GM19240 (cell line): ENCODE data around the gene TRMT61A.

Experiments
- DNase-seq: peaks from one replicate; pipeline ENCODE4 v3.0.0; 2011; ENCODE audit warnings: low spot score; ENCODE audit not compliant: insufficient read length

The TRMT61A gene

GRCh38 chr14:103528587-103529382 lies at the start of gene TRMT61A:
Gene TRMT61A, plus strand, starts transcription at chr14:103529196. Its CDS starts 783 bp downstream, at chr14:103529979.
- peak; percentile 90 for DNase-seq

DNA sequence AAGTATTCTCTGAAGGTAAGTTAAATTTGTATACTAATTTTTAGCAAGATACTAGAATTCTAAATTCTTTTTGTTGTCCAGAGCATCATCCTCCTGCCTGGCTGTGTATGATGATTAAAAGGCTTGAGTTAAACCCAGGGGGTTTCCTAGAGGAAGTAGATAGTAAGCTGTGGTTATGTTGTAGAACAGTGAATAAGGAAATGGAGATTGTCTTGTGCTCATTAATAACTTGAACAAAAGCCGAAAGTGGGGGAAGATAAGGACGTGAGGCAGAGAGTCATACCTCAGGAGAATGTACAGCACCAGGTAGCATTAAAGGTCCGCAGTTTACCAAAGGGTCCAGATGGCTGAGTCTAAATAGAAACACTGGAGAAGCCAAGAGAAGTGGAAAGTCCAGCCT lies 48.4 kb upstream of the TRMT61A start:
- no peak for DNase-seq

- no peak for DNase-seq
These were observed 45.4 kb upstream of the TRMT61A start for GRCh38 chr14:103483600-103483999.

DNA sequence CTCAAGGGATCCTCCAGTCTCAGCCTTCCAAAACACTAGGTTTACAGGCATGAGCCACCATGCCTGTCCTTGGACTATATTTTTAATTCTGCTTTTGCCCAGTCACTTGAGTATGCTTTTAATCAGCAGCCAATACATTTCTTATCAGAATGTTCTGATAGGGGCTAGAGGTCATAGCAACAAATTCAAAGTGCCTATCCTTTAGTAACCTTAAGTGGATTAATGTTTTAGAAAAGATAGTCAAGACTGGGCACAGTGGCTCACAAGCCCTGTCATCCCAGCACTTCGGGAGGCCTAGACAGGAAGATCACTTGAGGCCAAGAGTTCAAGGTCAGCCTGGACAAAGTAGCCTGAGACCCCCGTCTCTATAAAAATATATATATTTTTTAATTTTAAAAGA lies 43.5 kb upstream of the TRMT61A start:
- no peak for DNase-seq

- DNase-seq = no peak
These were observed 40.9 kb upstream of the TRMT61A start for GRCh38 chr14:103488071-103488470.

GRCh38 chr14:103488960-103489359 lies 40.0 kb upstream of the TRMT61A start:
- no peak for DNase-seq

DNA sequence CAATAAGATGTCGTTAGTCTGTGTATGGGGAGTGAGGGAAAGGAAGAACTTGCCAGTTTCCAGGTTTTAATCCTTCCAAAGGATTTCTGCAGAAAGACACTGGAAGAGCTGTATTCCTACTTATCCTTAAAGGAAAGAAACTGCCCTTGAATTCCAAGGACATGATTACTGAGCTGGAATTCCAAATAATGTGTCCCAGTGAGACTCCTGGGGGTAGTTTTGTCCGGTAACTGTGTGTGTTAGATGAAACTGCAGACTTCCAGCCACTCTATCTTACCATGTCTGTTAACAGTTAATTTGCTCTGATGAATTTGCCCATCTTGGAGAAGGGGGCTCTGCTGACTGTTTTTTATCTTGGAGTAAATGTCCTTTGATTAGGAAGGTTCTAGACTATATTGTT lies 39.4 kb upstream of the TRMT61A start:
- DNase-seq = no peak

- no peak for DNase-seq
These were observed 37.3 kb upstream of the TRMT61A start for GRCh38 chr14:103491691-103492090.

GRCh38 chr14:103492156-103492925 lies 36.7 kb upstream of the TRMT61A start:
- DNase-seq = no peak

DNA sequence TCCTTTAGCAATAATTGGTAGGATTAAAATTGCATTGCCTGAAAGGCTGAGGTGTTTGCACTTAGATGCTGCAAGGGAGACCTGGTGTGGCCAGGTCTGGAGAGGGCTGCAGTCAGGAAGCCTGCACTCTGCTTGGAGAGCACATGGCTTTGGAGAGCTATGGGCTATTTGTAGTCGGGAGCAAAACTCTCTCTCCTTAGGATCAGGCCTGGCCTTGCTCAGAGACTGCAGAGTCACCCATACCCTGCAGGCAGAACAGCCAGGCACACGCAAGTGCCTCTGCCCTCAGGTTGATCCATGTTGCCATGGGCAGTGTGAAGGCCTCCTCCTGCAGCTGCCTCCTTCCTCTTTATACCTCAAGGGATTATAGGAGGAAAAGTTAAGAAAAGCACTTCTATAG lies 33.1 kb upstream of the TRMT61A start:
- no peak for DNase-seq

- DNase-seq = no peak
These were observed 32.2 kb upstream of the TRMT61A start for GRCh38 chr14:103496776-103497175.

- DNase-seq = no peak
These were observed 29.3 kb upstream of the TRMT61A start for GRCh38 chr14:103499709-103500108.

DNA sequence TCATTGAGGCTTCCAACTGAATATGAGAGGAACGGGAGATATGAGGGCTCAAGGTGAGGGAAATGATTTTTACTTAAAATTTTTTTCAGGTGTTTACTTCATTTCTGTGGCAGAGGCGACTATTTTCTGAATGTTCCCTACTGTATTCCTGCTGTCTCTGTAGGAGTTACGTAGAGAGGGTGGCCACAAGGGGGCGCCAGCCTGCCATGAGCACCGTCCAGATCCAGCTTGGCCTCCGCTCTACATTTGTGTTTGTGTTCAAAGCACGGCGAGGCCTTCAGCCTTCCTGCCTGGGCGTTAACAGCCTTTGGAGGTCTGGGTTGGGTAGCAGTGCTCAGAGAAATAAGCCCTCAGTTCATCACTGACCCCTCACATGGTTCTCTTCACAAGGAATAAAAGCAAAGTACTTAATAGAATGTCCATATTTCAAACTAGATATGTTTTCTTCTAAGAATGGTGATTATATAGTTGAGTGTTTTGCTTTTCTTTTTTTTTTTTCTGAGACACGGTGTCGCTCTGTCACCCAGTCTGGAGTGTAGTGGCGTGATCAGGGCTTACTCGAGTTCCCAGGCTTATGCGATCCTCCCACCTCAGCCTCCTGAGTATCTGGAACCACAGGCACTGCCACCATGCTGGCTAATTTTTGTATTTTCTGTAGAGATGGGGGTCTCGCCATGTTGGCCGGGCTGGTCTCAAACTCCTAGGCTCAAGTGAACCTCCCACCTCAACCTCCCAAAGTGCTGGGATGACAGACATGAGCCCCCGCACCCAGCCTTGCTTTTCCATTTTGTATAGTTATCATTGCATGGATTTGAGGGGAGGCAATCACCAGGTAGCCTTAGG lies 28.6 kb upstream of the TRMT61A start:
- no peak for DNase-seq

GRCh38 chr14:103501041-103501870 lies 27.7 kb upstream of the TRMT61A start:
- no peak for DNase-seq

GRCh38 chr14:103501921-103502669 lies 26.9 kb upstream of the TRMT61A start:
- no peak for DNase-seq

- DNase-seq = no peak
These were observed 26.1 kb upstream of the TRMT61A start for GRCh38 chr14:103502877-103503276.

GRCh38 chr14:103503296-103503695 lies 25.7 kb upstream of the TRMT61A start:
- DNase-seq = no peak

GRCh38 chr14:103504991-103505565 lies 23.9 kb upstream of the TRMT61A start:
- no peak for DNase-seq

DNA sequence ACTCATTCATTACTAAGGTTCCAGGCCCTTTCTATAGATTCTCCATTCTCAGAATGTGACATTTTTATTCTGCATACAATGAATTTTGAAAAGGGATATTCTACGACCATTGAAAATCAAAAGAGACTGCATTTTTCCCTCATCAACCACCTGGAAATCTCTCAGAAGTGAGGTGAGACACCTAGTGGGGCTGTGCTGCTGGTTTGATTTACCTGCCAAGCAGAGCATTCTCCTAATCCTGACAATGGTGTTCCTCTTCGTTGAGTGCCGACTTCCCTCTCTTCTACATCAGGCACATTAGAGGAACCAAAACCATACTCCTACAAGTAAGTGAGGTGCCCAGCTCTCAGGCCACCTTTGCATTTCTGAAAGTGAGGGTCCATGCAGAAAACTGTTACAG lies 21.2 kb upstream of the TRMT61A start:
- no peak for DNase-seq
